Measurements from ENCODE around the gene LRRC8E. TPM values are rescaled to one million over a fixed set of nuclear protein-coding genes. Genes with fewer than 3 reads are reported as not detected.

The LRRC8E gene
- total RNA-seq, 1 donor from 2014 or later: under 0.01 TPM

- DNase-seq (ENCODE audit: low read depth in 2 of 2): no peak
These were observed 21.0 kb upstream of the LRRC8E start for GRCh38 chr19:7867092-7867844.

- DNase-seq (ENCODE audit: low read depth in 2 of 2): no peak
These were observed 20.0 kb upstream of the LRRC8E start for GRCh38 chr19:7868326-7868670.

GRCh38 chr19:7868671-7869452 is 19.4 kb upstream of the LRRC8E start:
- peak; percentile 61 to 76 for DNase-seq (ENCODE audit: low read depth in 2 of 2)

- DNase-seq (ENCODE audit: low read depth in 2 of 2): peak; percentile 41 to 67
These were observed 18.8 kb upstream of the LRRC8E start for GRCh38 chr19:7869453-7869909.

- peak; percentile 43 to 46 for DNase-seq (ENCODE audit: low read depth in 2 of 2)
These were observed 18.3 kb upstream of the LRRC8E start for GRCh38 chr19:7869910-7870511.

GRCh38 chr19:7870571-7871436 is 17.5 kb upstream of the LRRC8E start:
- DNase-seq (ENCODE audit: low read depth in 2 of 2): peak; percentile 47 to 50

GRCh38 chr19:7871437-7872305 is 16.6 kb upstream of the LRRC8E start:
- DNase-seq (ENCODE audit: low read depth in 2 of 2): peak; percentile 73

GRCh38 chr19:7872306-7873204 is 15.8 kb upstream of the LRRC8E start:
- DNase-seq (ENCODE audit: low read depth in 2 of 2): no peak

- no peak for DNase-seq (ENCODE audit: low read depth in 2 of 2)
These were observed 14.8 kb upstream of the LRRC8E start for GRCh38 chr19:7873304-7874075.

GRCh38 chr19:7874076-7874896 is 14.0 kb upstream of the LRRC8E start, which contains the start of gene PRR36:
Gene PRR36 (minus strand): TSS chr19:7874390. CDS start chr19:7873689, 701 bp downstream.
- peak in 1 of 2 donors; percentile 62 for DNase-seq (ENCODE audit: low read depth in 2 of 2)

- DNase-seq (ENCODE audit: low read depth in 2 of 2): no peak
These were observed 13.4 kb upstream of the LRRC8E start for GRCh38 chr19:7874897-7875273.

GRCh38 chr19:7877249-7877836 is 11.0 kb upstream of the LRRC8E start:
- no peak for DNase-seq (ENCODE audit: low read depth in 2 of 2)

- DNase-seq (ENCODE audit: low read depth in 2 of 2): no peak
These were observed 9.1 kb upstream of the LRRC8E start for GRCh38 chr19:7879111-7879807.

- no peak for DNase-seq (ENCODE audit: low read depth in 2 of 2)
These were observed 8.5 kb upstream of the LRRC8E start for GRCh38 chr19:7879836-7880235.

- DNase-seq (ENCODE audit: low read depth in 2 of 2): no peak
These were observed 6.4 kb upstream of the LRRC8E start for GRCh38 chr19:7881910-7882309.

GRCh38 chr19:7883105-7883504 is 5.2 kb upstream of the LRRC8E start:
- no peak for DNase-seq (ENCODE audit: low read depth in 2 of 2)

All from lung microvascular endothelial cell (primary cell).